Activated CD4-positive, alpha-beta T cell treated with anti-CD3 and anti-CD28 coated beads, Interleukin-2, amount 50 U/mL, for 16 hours (primary cell): ENCODE results near the gene HAUS7.

Experiments
- DNase-seq: peaks from one replicate; pipeline ENCODE4 v3.0.0-alpha.2; 2020

Gene HAUS7

DNA sequence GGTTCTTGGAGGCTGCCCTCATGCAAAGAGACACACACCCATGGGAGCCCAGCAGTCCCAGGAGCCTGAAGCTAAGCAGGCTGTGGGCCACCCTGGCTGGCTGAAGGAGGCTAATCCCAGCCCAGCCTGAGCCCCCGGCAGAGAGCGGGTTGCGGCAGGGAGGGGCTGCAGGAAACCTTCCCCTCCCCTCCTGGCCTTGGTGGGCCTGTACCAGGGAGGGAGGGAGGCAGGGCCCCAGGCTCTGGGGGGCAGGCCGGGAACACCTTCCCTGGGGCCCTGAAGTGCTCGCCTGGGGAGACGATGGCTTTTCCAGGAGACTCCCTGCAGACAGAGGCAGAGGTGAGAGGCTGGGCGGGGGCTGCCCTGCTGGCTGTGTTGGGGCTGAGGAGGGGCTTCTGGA is 28.1 kb upstream of the HAUS7 start:
- DNase-seq: no peak

- no peak for DNase-seq
Measured at GRCh38 chrX:153496590-153496959, 26.2 kb upstream of the HAUS7 start.

DNA sequence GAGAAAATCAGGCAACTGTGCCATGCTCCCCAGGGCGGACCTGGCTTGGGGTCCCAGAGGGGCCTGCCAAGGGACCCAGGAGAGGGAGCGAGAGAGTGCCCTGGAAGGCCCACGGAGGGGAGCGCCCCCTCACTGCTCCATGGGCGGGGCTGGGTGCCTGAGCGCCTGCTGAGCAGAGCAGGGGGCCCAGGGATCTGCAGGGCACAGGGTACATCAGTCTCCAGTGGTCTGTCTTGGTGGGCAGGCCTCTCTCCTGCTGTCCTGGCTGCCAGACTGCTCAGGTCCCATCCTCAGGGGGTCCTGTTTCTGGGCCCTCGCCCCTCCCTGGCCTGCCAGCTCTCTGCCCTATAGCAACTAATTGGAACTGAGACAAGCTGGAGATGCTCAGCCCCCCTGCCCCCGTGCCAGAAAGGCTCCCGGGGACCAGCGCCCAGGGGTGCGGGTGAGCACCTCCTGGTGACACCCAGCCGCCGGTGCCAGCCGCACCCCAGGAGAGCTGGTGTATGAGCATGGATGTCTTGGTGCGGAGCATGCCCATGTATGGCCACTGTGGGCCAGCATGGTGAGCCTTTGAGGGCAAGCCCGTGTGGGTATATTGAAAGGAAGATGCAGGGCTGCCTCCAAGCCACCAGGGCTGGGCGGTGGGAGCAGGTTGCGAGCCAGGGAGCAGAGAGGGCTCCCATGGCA is 25.7 kb upstream of the HAUS7 start:
- DNase-seq: no peak

GRCh38 chrX:153495362-153495751 is 25.0 kb upstream of the HAUS7 start:
- DNase-seq: no peak

- no peak for DNase-seq
Measured at GRCh38 chrX:153494541-153495361, 24.4 kb upstream of the HAUS7 start, which contains the start of gene BGN. Gene BGN (plus strand): TSS chrX:153494980. CDS start chrX:153504632, 9,652 bp downstream.

GRCh38 chrX:153494061-153494460 is 23.7 kb upstream of the HAUS7 start:
- DNase-seq: no peak

DNA sequence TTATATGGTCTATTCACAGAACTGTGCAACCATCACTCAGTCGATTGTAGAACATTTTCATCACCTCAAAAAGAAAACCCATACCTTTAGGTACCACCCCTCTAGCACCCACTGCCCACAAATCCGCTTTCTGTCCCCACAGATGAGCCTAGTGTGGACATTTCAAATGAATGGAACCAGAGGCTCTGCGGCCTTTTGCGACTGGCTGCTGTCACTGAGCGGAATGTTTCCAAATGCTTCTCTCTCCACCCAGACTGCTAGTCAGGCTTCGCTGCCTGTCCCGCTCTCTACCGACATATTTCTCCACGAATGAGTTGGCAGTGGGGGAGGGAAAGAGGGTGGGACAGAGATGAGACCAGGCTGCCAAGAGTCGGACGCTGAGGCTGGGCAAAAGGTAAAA is 22.7 kb upstream of the HAUS7 start:
- no peak for DNase-seq

- DNase-seq: no peak
Measured at GRCh38 chrX:153492543-153492942, 22.2 kb upstream of the HAUS7 start.

DNA sequence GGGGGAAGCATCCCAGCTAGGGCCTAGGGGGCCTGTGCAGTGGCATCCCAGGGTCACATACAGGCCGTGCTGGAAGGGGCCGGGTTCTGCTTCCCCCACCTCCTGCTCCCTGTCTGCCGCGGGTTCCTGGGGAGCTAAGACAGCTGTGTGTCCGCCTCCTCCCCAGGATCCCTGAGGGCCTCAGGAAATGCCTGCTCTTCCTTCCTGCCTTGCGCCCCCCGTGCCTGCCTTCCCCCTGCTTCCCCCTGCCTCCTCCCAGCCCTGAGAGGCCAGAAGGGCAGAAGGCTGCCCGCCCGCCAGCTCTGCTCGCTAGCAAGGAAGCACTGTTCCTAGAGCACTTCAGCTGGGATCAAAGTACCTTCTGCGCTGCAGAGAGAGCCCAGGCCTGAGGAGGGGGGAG is 21.5 kb upstream of the HAUS7 start:
- DNase-seq: no peak

GRCh38 chrX:153491351-153491914 is 21.1 kb upstream of the HAUS7 start:
- no peak for DNase-seq

DNA sequence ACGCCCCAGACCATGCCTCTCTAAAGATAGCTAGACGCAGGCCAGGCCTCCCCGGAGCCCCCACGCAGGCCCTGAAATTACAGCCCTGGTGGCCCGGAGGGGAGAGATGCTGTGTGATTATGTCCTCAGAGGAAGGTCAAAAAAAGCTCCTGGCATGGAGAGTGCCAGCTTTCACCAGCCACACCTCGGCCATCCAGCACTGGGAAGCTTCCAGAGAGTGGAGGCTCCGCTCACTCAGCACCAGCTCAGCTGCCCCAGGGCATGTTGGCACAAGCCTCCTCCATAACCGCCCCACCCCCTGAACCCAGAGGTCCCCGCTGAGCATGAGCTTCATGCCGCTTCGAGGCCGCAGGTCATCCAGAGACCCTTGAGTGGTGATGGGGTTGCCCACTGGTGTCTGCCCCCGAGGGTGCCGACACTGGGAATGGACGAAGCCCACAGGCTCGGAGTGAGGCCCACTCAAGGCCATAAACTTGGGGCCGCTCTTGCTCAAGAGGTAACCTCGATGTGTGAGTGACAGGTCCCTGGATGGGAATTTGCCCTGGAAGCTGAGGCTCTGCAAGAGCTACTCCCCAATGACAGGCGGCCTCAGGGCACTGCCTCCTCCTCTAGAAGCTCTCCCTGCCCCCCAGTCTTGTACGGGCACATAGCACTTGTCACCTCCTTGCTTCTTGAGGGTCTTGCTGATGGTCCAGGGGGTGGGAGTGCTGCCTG is 20.0 kb upstream of the HAUS7 start:
- DNase-seq: no peak

GRCh38 chrX:153488231-153488914 is 18.0 kb upstream of the HAUS7 start:
- DNase-seq: no peak

DNA sequence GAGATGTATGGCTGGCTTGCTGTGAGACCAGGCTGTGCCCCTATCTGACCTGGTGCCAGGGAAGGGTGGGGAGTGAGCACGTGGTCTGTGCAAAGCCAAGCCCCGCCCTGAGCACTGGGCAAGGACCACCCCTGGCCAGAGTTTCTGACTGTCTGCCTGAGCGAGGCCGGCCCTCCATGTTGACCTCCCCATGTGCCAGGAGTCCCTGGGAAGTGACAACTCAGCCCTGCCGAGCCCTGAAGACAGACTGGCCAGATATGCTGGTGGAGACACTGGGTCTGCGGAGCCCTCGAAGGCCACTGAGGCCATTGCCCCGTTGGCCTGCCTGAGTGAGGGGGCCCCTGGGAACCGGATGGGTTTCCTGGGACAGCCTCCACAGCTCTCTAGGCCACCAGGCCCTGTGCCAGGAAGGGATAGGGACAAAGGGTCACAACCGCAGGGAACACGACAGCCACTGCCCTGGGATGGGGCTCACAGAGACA is 17.3 kb upstream of the HAUS7 start:
- DNase-seq: no peak

DNA sequence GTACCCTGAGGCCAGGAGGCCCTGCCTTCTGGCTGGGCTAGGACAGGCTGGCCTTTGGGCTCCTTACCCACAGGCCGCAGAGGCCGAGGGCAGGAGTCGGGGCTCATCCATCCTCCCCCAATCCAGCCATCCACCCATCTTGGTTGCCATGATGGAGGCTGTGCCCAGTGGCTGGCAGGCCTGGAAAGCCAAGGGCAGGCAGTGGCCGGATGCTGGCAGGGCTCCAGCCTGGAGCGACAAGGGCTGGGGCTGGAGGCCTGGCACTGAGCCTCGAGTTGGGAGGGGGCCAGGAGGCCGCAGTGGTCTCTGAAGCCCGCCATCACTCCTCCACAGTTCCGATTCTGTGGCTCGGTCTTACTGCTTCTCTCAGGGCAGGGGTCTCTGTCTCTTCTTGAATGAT is 15.8 kb upstream of the HAUS7 start:
- DNase-seq: no peak

DNA sequence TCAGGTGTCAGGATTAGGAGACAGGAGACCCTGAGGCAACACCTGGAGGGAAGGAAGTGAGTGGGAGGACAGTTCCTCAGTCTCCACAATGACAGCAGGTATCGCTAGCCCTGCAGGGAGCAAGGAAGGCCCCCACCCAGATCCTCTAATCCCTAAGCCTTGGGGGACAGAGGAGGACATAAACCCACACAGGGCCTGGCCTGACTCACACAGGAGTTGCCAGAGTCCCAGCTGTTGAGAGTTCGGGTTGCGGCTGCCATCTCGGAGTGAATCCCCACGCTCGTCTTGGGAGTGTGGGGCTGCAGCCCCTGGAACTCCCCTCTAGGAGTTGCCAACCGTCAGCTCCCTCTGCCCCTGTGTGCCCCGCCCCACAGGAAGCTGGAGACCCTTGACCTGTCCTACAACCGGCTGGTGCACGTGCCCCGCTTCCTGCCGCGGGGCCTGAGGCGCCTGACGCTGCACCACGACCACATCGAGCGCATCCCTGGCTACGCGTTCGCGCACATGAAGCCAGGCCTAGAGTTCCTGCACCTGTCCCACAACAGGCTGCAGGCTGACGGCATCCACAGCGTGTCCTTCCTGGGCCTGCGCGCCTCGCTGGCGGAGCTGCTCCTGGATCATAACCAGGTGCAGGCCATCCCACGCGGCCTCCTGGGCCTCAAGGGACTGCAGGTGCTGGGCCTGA is 15.2 kb upstream of the HAUS7 start:
- DNase-seq: no peak

DNA sequence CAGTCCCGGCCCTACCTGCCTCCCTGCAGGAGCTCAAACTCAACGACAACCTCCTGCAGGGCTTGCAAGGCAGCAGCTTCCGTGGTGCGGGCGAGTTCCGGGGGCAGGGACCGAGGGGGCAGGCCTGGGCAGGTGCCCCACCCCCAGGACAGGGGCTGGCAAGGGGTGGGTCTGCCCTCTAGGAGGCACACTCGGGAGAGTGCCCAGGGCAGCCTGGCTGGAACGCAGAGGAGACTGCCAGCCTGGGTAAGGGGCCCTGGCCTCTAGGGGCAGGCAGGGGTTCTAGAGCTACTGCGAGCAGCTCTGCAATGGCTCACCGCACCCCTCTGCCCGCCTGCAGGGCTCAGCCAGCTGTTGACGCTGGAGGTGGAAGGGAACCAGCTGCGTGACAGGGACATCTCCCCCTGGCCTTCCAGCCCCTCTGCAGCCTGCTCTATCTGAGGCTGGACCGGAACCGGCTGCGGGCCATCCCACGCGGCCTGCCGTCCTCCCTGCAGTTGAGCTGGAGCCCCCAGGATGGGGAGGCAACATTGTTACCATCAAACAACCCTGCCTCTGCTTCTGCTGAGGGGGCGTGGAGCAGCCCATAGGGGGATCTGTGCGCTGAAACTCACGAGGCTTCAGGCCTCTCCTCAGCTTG is 12.1 kb upstream of the HAUS7 start:
- DNase-seq: no peak

- no peak for DNase-seq
Measured at GRCh38 chrX:153481043-153481442, 10.7 kb upstream of the HAUS7 start.

DNA sequence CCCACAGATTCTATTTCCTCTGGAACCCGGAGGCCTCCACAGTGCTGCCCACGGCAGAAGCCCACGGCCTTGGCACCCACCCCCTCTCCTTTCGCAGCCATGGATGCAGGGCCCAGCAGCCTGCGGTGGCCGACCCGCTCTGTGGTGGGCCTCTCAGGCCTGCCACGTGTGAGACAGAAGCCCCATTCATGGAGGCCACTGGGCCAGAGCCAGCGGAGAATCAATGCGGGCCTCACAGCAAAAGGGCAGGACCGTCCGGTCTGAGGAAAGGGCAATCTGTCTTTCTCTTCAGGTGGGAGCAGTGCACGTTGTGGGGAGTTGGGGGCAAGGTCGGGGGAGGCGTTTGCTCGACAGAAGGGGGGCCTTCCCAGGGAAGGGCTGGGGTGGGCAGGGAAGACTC is 8.4 kb upstream of the HAUS7 start:
- DNase-seq: no peak

DNA sequence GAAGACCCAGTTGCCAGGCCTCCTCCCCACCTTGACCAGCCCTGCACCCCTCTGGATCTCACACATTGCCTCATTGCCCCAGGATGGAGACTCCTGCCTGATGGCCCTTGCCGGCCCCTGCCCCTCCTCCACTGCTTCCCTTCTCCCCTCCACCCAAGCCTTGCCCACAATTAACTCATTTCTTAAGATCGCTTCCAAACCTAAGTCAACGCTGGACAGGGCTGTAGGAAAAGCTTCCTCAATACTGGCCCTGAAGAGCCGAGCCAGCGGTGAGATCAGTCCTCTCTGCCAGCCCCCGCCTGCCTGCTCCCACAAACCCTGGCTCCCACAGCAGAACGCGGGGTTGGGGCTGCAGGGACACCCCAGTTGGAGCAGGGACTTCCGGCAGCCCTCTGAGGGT is 7.5 kb upstream of the HAUS7 start:
- no peak for DNase-seq

GRCh38 chrX:153477364-153477857 is 7.0 kb upstream of the HAUS7 start:
- DNase-seq: no peak

- no peak for DNase-seq
Measured at GRCh38 chrX:153476666-153477363, 6.4 kb upstream of the HAUS7 start.
